Measurements from ENCODE around the gene UCHL1. TPM values are rescaled to one million over a fixed set of nuclear protein-coding genes. Genes with fewer than 3 reads are reported as not detected.
A peak's percentile ranks its signal among the peaks of the same experiment; 100 is the strongest.

UCHL1 gene
- total RNA-seq, 4 donors from 2014 or later: 7.0 to 61.1 (median 19.0) TPM

DNA sequence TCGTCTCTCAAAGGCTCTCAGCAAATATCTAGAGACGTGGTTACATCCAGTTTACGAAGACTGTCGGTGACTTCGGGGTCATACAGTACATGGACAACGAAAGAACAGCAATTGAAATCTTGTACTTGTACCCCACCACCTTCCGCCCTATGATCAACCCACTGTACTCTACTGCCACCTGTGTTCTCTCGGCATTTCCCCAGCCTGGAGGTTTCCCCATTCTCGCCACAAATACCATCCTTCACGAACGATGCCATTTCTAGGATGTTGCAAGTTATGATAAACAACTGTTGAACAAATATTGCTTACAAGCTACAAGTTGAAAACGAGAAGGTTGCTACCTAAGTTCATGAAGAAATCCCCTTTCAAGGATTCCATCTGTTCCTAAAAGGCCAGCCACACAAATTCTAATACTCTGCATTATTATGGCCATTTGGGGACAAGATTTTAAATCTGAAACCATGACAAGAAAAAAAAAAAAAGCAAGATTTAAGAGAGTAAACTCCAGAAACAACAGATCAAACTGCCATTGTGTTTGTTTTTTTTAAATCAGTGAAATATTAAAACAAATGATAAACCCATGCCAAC, 44.0 kb upstream of the UCHL1 start:
- TF ChIP-seq, protein P1, sequence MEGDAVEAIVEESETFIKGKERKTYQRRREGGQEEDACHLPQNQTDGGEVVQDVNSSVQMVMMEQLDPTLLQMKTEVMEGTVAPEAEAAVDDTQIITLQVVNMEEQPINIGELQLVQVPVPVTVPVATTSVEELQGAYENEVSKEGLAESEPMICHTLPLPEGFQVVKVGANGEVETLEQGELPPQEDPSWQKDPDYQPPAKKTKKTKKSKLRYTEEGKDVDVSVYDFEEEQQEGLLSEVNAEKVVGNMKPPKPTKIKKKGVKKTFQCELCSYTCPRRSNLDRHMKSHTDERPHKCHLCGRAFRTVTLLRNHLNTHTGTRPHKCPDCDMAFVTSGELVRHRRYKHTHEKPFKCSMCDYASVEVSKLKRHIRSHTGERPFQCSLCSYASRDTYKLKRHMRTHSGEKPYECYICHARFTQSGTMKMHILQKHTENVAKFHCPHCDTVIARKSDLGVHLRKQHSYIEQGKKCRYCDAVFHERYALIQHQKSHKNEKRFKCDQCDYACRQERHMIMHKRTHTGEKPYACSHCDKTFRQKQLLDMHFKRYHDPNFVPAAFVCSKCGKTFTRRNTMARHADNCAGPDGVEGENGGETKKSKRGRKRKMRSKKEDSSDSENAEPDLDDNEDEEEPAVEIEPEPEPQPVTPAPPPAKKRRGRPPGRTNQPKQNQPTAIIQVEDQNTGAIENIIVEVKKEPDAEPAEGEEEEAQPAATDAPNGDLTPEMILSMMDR (IDR thresholded peaks at IDR 0.05): peak in 4 of 6 experiments; percentile 20 to 71 (median 60)
- TF ChIP-seq POLR2A (IDR thresholded peaks at IDR 0.05): no peak
- Histone ChIP-seq H3K4me3 (peak overlapping the region in 2 of 4 donors; percentile 85 to 86), H3K36me3 (no peaks in the 10 kb centered on the region), H3K9me3 (no peaks in the 10 kb centered on the region), H3K4me1 (peaks cover 0 to 22% (median 7%) of the 10 kb centered on the region in 4 donors), H3K27me3 (no peaks in the 10 kb centered on the region), H3K27ac (no peak overlapping the region)
- DNase-seq: peak in 1 of 3 donors; percentile 59

DNA sequence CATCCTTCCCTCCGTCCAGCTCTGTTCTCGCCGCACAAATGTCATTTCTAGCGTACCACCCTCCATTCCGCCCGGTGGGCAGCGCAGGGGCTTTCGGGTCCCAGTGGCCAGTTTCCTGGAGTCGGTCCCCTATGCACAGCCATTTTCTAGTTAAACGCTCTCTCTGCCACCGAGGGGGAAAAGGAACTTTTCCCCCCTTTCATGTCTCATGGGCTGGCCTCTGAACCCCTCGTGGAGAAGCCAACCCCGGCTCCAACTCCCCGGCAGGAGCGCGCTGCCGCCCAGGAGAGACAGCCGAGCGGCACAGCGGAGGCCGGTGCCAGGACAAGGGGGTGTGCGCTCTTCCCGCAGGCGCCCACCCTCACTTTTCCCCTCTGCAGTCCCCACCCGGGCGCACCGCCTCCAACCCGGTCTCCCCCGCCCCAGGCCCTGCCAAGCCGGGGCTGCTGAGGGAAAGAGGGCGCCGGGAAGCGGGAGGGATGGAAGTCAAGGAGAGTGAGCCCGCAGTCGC, 43.0 kb upstream of the UCHL1 start:
- Histone ChIP-seq H3K9me3 (no peaks in the 10 kb centered on the region), H3K27me3 (no peaks in the 10 kb centered on the region), H3K4me3 (peak overlapping the region; percentile 48 to 86 (median 68)), H3K36me3 (no peaks in the 10 kb centered on the region), H3K27ac (peak overlapping the region; percentile 50 to 90 (median 76)), H3K4me1 (peaks cover 0 to 22% (median 7%) of the 10 kb centered on the region in 4 donors)
- TF ChIP-seq, protein P1 (IDR thresholded peaks at IDR 0.05): no peak
- TF ChIP-seq POLR2A (IDR thresholded peaks at IDR 0.05): no peak
- DNase-seq: no peak

DNA sequence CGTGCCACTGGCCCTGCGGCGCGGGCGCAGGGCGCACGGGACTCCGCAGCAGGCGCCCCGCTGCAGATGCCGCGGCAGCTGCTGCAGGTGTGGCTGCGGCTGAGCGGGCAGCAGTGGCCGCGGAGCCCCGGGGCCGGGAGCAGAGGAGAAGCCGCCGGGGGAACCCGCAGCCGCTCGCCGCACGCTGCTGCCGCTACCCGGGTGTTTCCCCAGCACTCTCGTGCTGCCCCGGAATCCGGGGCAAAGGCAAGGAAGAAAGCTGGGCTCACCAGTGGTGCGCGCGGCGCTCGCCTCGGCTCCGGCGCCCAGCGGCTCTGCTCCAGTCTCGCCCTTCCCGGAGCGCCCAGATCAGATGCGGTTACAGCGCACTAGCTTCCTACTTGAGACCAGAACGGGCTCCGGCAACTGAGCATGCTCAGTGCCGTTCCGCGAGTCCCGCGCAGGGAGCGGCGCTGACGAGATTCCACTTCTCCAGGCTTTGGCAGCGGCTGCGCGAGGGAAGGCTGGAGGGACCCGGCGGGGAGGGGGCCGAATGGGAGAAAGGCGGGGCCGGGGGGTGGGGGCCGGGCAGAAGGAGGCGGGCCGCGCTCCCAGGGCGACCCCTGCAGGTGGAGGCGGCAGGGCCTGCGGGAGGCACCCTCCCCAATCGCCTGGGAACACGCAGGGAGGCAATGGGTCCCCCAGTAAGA, 42.4 kb upstream of the UCHL1 start, which contains the start of gene APBB2:
Gene APBB2, minus strand, starts transcription at position 407 of the 689 bp plus-strand sequence. CDS start 181,288 bp downstream, outside the sequence.
- Histone ChIP-seq H3K36me3 (no peaks in the 10 kb centered on the region), H3K27ac (peak within 1 kb of the TSS; percentile 50 to 90 (median 76)), H3K9me3 (no peaks in the 10 kb centered on the region), H3K4me1 (peaks cover 0 to 22% (median 7%) of the 10 kb centered on the region in 4 donors), H3K4me3 (peak within 1 kb of the TSS; percentile 48 to 86 (median 68)), H3K27me3 (no peaks in the 10 kb centered on the region)
- DNase-seq: peak; percentile 40 to 95 (median 93)
- TF ChIP-seq POLR2A (IDR thresholded peaks at IDR 0.05): peak; percentile 76 to 95
- TF ChIP-seq, protein P1 (IDR thresholded peaks at IDR 0.05): peak in 4 of 6 experiments; percentile 48 to 59 (median 53)

DNA sequence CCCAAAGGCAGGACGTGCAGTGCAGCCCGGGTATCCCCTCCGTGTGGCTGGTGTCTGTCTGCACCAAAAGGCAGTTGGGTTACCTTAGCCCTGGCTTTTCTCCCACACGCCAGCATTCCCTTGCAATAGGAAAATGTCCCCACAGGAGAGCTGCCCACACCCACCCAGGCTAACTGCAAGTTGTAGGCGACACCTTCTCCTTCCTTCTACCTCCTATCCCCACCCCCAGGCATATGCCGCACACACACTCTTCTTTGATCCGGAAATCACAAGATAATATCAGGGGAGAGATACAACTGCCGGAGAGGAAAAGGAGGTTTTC, 41.9 kb upstream of the UCHL1 start:
- Histone ChIP-seq H3K4me3 (peak overlapping the region; percentile 48 to 86 (median 68)), H3K9me3 (no peaks in the 10 kb centered on the region), H3K27ac (peak overlapping the region in 2 of 4 donors; percentile 83 to 90), H3K36me3 (no peaks in the 10 kb centered on the region), H3K27me3 (no peaks in the 10 kb centered on the region), H3K4me1 (peaks cover 0 to 20% (median 7%) of the 10 kb centered on the region in 4 donors)
- TF ChIP-seq POLR2A (IDR thresholded peaks at IDR 0.05): no peak
- TF ChIP-seq, protein P1 (IDR thresholded peaks at IDR 0.05): no peak
- DNase-seq: no peak

DNA sequence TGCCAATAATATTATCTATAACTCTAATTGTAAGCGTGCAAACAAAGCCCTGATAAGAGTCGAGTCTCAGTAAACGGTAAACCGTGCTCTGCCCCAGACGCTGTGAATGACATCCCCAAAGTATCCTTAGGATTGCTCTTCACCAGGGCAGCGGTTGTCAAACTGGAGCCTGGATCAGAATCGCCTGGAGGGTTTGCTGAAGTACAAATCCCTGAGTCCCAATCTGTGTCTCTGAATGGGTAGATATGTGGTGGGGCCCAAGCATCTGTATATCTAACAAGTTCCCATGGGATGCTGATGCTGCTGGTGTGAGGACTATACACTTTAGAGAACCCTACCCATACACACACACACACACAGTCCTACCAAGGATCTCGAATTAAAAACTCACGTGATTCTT, 41.6 kb upstream of the UCHL1 start:
- TF ChIP-seq, protein P1 (IDR thresholded peaks at IDR 0.05): no peak
- TF ChIP-seq POLR2A (IDR thresholded peaks at IDR 0.05): no peak
- H3K27me3 ChIP-seq: no peaks in the 10 kb centered on the region
- H3K9me3 ChIP-seq: no peaks in the 10 kb centered on the region
- DNase-seq: no peak
- no peaks in the 10 kb centered on the region for H3K36me3 ChIP-seq
- H3K4me3 ChIP-seq: peak overlapping the region in 2 of 4 donors; percentile 85 to 86
- peaks cover 0 to 17% (median 7%) of the 10 kb centered on the region in 4 donors for H3K4me1 ChIP-seq
- peak overlapping the region in 2 of 4 donors; percentile 83 to 90 for H3K27ac ChIP-seq

Data from Peyer's patch (tissue), 4 donors.